K562 (cell line): ENCODE results near the gene CNKSR3. TPM values are rescaled to one million over a fixed set of nuclear protein-coding genes. Genes with fewer than 3 reads are reported as not detected.

Experiments used
- ATAC-seq: fragments of 200-7000 bp; cut with Tn5 transposase; 3 replicates; pipeline ENCODE4 v1.9.1; 2020; ENCODE audit warnings: moderate library complexity
- BruUV-seq: library from RNA; stranded (reverse); fragments of 400-500 nt; replicated peaks from 2 replicates; lab custom pipeline; 2021; lab: Mats Ljungman, UMichigan
- CTCF ChIA-PET: fragments of 300-600 bp; formaldehyde crosslinking; extraction: SDS; loops from one replicate; lab custom pipeline; 2021; ENCODE audit warnings: low intra/inter-chr PET ratio; lab: Yijun Ruan, JAX
- POLR2A ChIA-PET: fragments of 300-600, 350-650 bp; sonication (Branson Sonifier 250); formaldehyde crosslinking; extraction: SDS; loops from one replicate; lab custom pipeline; 2021; ENCODE audit warnings: antibody characterized with exemption, inconsistent platforms; lab: Yijun Ruan, JAX
- DNase-seq, 4 experiments: peaks; one replicate each; pipeline versions ENCODE4 v3.0.0 to v3.0.0-alpha.2; 2011 to 2018; ENCODE audit warnings: low spot score in 3 of 4, mixed read lengths in 3 of 4; ENCODE audit errors: extremely low read depth in 1 of 4
- FAIRE-seq: peaks from 2 replicates; lab custom pipeline; 2011; peaks lifted over from hg19 to GRCh38; lab: Jason Lieb, UNC
- H2AFZ ChIP-seq: 2 replicates; pipeline ENCODE4 v1.6.0; 2011; ENCODE audit warnings: low read depth, low read length, control low read depth, inconsistent platforms
- H3K27ac ChIP-seq: fragments of 200-600 bp; 3 replicates; pipeline ENCODE4 v1.8.0; 2011; ENCODE audit warnings: low read depth, mild to moderate bottlenecking, control low read depth, inconsistent platforms, low read length, moderate library complexity, mixed read lengths; ENCODE audit errors: extremely low read depth
- H3K27me3 ChIP-seq, 2 experiments: fragments of 300-600 bp in 1 of 2; 2 replicates in 1 of 2; 3 replicates in 1 of 2; pipeline versions ENCODE4 v1.6.0 to v1.8.0; 2011; ENCODE audit warnings: inconsistent platforms in 2 of 2, low read length in 2 of 2, mild to moderate bottlenecking in 1 of 2, mixed read lengths in 1 of 2, moderate library complexity in 1 of 2; ENCODE audit not compliant: control insufficient read depth in 2 of 2, insufficient read depth in 2 of 2
- H3K36me3 ChIP-seq: fragments of 300-600 bp; 3 replicates; pipeline ENCODE4 v1.8.0; 2011; ENCODE audit warnings: mild to moderate bottlenecking, low read length, inconsistent platforms; ENCODE audit not compliant: control insufficient read depth, insufficient read depth
- H3K4me1 ChIP-seq, 2 experiments: fragments of 200-600 bp in 1 of 2; replicated peaks in 1 of 2; 2 replicates in 1 of 2; 3 replicates in 1 of 2; pipeline versions ENCODE4 v1.5.1 to v1.8.0; 2011; ENCODE audit warnings: inconsistent platforms in 2 of 2, low read length in 2 of 2, mild to moderate bottlenecking in 1 of 2, mixed read lengths in 1 of 2, moderate library complexity in 1 of 2; ENCODE audit not compliant: control insufficient read depth in 2 of 2, insufficient read depth in 2 of 2
- H3K4me2 ChIP-seq: 2 replicates; pipeline ENCODE4 v1.6.1; 2011; ENCODE audit warnings: low read length, control low read depth, inconsistent platforms, mixed read lengths; ENCODE audit not compliant: insufficient read depth
- H3K4me3 ChIP-seq: fragments of 200-600 bp; sonication (generic), shearing (Covaris generic); 2 replicates; pipeline ENCODE4 v1.5.1; 2016; ENCODE audit warnings: control low read depth, inconsistent platforms
- H3K79me2 ChIP-seq: fragments of 200-600 bp; 3 replicates; pipeline ENCODE4 v1.8.0; 2011; ENCODE audit warnings: low read length, inconsistent platforms; ENCODE audit not compliant: control insufficient read depth, insufficient read depth
- H3K9ac ChIP-seq, 2 experiments: 2 replicates each; pipeline versions ENCODE4 v1.6.0 to v1.6.1; 2011; ENCODE audit warnings: low read depth in 2 of 2, low read length in 2 of 2, control low read depth in 1 of 2, inconsistent platforms in 1 of 2, mild to moderate bottlenecking in 1 of 2, mixed read lengths in 1 of 2; ENCODE audit not compliant: insufficient read depth in 1 of 2
- H3K9me1 ChIP-seq: one replicate; pipeline ENCODE4 v1.6.0; 2011; ENCODE audit warnings: inconsistent platforms, mild to moderate bottlenecking, low read length, moderate library complexity; ENCODE audit not compliant: control insufficient read depth, insufficient read depth
- H3K9me3 ChIP-seq: replicated peaks from 2 replicates; pipeline ENCODE4 v1.5.1; 2011; ENCODE audit warnings: low read depth, low read length, inconsistent platforms; ENCODE audit not compliant: control insufficient read depth, insufficient read depth
- H4K20me1 ChIP-seq: replicated peaks from 2 replicates; pipeline ENCODE4 v1.6.1; 2011; ENCODE audit warnings: low read length, inconsistent platforms, mixed read lengths; ENCODE audit not compliant: control insufficient read depth, insufficient read depth
- EWSR1 ChIP-seq: fragments of 450-650 bp; IDR thresholded peaks from 2 replicates; pipeline ENCODE4 v1.6.1; 2018; ENCODE audit warnings: borderline replicate concordance, mild to moderate bottlenecking, low read depth, moderate library complexity; ENCODE audit not compliant: partially characterized antibody
- HDAC3 ChIP-seq: fragments of 450-650 bp; IDR thresholded peaks from 2 replicates; pipeline ENCODE4 v1.6.1; 2018; ENCODE audit warnings: borderline replicate concordance, mild to moderate bottlenecking, moderate library complexity; ENCODE audit not compliant: partially characterized antibody
- RBM25 ChIP-seq: fragments of 200-400 bp; formaldehyde crosslinking; IDR thresholded peaks from 2 replicates; pipeline ENCODE4 v1.6.1; 2018; ENCODE audit warnings: low read length, low read depth, moderate library complexity; ENCODE audit not compliant: severe bottlenecking
- SIN3A ChIP-seq, 2 experiments: fragments of 150-350 bp in 1 of 2; IDR thresholded peaks; 2 replicates each; pipeline ENCODE4 v1.6.1; 2011 to 2016; ENCODE audit warnings: borderline replicate concordance in 2 of 2, low read depth in 2 of 2, low read length in 2 of 2, mild to moderate bottlenecking in 2 of 2, moderate library complexity in 2 of 2; ENCODE audit not compliant: control insufficient read depth in 1 of 2
- TEAD1 ChIP-seq, 2 experiments: fragments of 450-650 bp in 1 of 2; sonication (generic) in 1 of 2; formaldehyde crosslinking; IDR thresholded peaks; 2 replicates each; pipeline versions ENCODE4 v1.4.0 to v1.8.0; 2020 to 2022; ENCODE audit warnings: mild to moderate bottlenecking in 2 of 2, missing genetic modification reagents in 1 of 2
- TFAM ChIP-seq: fragments of 250-450 bp; sonication (Bioruptor Pico); conservative IDR thresholded peaks from 2 replicates; pipeline ENCODE4 v1.5.0; 2021; ENCODE audit warnings: mild to moderate bottlenecking, moderate library complexity
- ZNF217 ChIP-seq: sonication (generic); formaldehyde crosslinking; IDR thresholded peaks from 2 replicates; pipeline ENCODE4 v1.8.0; 2022; ENCODE audit warnings: mild to moderate bottlenecking, missing genetic modification reagents
- ZNF717 ChIP-seq: fragments of 250-450 bp; sonication (Bioruptor Pico); IDR thresholded peaks from 2 replicates; pipeline ENCODE4 v1.5.0; 2021
- WGBS: fragments of 100-300 bp; shearing (Covaris generic); methylation state at CpG from one replicate; pipeline ENCODE4 v1.1.6; 2016; ENCODE audit warnings: low coverage, mixed read lengths; ENCODE audit not compliant: insufficient coverage; ENCODE audit errors: missing lambda C conversion rate; 5-methylcytosine and 5-hydroxymethylcytosine counted together
- in situ Hi-C: fragments of 300-500 bp; cut with MboI; formaldehyde crosslinking; loops from 4 replicates; pipeline ENCODE4 v1.15.0; 2018; ENCODE audit warnings: inconsistent platforms, mixed read lengths
- intact Hi-C: fragments of 100-400 bp; cut with micrococcal nuclease; formaldehyde crosslinking; loops from 2 replicates; pipeline ENCODE4 v1.14.2; 2022
- polyA plus RNA-seq, 8 experiments: library from polyadenylated mRNA; depleted of rRNA in 4 of 8; stranded (reverse) in 5 of 8; unstranded in 3 of 8; fragments of >200 nt; fragmentation: Nextera tagmentation in 2 of 8; fragmentation: Illumina TruSeq in 1 of 8; extraction: Ambion mirVana in 2 of 8; extraction: Trizol in 1 of 8; gene quantifications; 2 replicates each; pipeline versions ENCODE4 v1.2.1 to v1.2.3, GENCODE V29; 2011 to 2014; ENCODE audit warnings: inconsistent platforms in 1 of 8, missing spikeins in 1 of 8
- total RNA-seq, 7 experiments: library from RNA; depleted of rRNA in 6 of 7; stranded (reverse); fragments of >200 nt in 6 of 7; fragmentation: Illumina TruSeq in 2 of 7; extraction: Trizol in 2 of 7; gene quantifications; 2 replicates each; pipeline versions ENCODE4 v1.2.1 to v1.2.3, GENCODE V29; 2011 to 2021; ENCODE audit warnings: low replicate concordance in 1 of 7
- TF ChIP-seq, protein P1 (sequence below): sonication (generic); formaldehyde crosslinking; IDR thresholded peaks from 2 replicates; pipeline ENCODE4 v1.8.0; 2022; ENCODE audit warnings: mild to moderate bottlenecking, missing genetic modification reagents
- TF ChIP-seq, protein P2 (sequence below): fragments of 250-450 bp; sonication (Bioruptor Pico); IDR thresholded peaks from 2 replicates; pipeline ENCODE4 v1.8.0; 2021; ENCODE audit warnings: moderate library complexity, mild to moderate bottlenecking, inconsistent platforms
- TF ChIP-seq, protein P3 (sequence below): sonication (generic); formaldehyde crosslinking; IDR thresholded peaks from 2 replicates; pipeline ENCODE4 v1.8.1; 2023; ENCODE audit warnings: missing genetic modification reagents, mild to moderate bottlenecking, borderline replicate concordance

The CNKSR3 gene
- total and polyA plus RNA-seq, 9 of the 15 experiments (the other 6 are each of a cell fraction or from before 2014, with no cell fraction given): 4.5 to 29.6 (median 9.5) TPM

DNA sequence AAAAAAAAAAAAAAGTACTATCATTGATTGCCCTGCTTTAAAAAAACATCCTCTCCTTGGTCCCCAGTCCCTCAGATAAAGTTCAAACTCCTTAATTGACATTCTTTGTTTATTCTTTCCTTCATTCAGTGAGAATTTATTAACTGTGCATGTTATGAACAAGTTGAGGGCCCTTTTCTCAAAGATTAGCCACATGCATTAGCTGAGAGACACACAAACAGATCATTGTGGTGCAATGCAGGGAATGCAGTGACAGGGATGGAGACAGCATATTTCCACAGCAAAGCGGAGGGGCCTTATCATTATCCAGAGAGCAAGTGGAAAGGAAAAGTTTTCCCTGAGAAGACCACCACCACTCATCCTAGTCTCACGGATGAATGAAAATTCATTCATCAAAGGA, 132.0 kb downstream of the CNKSR3 start:
- intact Hi-C loops: loop anchor here (10.0 kb wide), 1 partner anchor 1354 kb away; no protein-coding TSS in a partner anchor
- BruUV-seq: no TSS peak
- peak; percentile 42 for FAIRE-seq
- no peak for TF ChIP-seq TFAM (CRISPR knock-in tag)
- TF ChIP-seq, protein P1, sequence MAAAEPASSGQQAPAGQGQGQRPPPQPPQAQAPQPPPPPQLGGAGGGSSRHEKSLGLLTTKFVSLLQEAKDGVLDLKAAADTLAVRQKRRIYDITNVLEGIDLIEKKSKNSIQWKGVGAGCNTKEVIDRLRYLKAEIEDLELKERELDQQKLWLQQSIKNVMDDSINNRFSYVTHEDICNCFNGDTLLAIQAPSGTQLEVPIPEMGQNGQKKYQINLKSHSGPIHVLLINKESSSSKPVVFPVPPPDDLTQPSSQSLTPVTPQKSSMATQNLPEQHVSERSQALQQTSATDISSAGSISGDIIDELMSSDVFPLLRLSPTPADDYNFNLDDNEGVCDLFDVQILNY (CRISPR knock-in tag): no peak
- no peak for TF ChIP-seq HDAC3
- no peak for TF ChIP-seq SIN3A (IDR thresholded peaks at IDR 0.05; ENCODE audit: borderline replicate concordance in 2 of 2, control insufficient read depth in 1 of 2, low read depth in 2 of 2, low read length in 2 of 2)
- no peak for TF ChIP-seq TEAD1 (CRISPR knock-in tag; IDR thresholded peaks at IDR 0.05)
- TF ChIP-seq ZNF217: no peak
- TF ChIP-seq, protein P2, sequence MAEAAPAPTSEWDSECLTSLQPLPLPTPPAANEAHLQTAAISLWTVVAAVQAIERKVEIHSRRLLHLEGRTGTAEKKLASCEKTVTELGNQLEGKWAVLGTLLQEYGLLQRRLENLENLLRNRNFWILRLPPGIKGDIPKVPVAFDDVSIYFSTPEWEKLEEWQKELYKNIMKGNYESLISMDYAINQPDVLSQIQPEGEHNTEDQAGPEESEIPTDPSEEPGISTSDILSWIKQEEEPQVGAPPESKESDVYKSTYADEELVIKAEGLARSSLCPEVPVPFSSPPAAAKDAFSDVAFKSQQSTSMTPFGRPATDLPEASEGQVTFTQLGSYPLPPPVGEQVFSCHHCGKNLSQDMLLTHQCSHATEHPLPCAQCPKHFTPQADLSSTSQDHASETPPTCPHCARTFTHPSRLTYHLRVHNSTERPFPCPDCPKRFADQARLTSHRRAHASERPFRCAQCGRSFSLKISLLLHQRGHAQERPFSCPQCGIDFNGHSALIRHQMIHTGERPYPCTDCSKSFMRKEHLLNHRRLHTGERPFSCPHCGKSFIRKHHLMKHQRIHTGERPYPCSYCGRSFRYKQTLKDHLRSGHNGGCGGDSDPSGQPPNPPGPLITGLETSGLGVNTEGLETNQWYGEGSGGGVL: no peak
- TF ChIP-seq ZNF717 (CRISPR knock-in tag): no peak
- TF ChIP-seq RBM25: no peak
- TF ChIP-seq, protein P3, sequence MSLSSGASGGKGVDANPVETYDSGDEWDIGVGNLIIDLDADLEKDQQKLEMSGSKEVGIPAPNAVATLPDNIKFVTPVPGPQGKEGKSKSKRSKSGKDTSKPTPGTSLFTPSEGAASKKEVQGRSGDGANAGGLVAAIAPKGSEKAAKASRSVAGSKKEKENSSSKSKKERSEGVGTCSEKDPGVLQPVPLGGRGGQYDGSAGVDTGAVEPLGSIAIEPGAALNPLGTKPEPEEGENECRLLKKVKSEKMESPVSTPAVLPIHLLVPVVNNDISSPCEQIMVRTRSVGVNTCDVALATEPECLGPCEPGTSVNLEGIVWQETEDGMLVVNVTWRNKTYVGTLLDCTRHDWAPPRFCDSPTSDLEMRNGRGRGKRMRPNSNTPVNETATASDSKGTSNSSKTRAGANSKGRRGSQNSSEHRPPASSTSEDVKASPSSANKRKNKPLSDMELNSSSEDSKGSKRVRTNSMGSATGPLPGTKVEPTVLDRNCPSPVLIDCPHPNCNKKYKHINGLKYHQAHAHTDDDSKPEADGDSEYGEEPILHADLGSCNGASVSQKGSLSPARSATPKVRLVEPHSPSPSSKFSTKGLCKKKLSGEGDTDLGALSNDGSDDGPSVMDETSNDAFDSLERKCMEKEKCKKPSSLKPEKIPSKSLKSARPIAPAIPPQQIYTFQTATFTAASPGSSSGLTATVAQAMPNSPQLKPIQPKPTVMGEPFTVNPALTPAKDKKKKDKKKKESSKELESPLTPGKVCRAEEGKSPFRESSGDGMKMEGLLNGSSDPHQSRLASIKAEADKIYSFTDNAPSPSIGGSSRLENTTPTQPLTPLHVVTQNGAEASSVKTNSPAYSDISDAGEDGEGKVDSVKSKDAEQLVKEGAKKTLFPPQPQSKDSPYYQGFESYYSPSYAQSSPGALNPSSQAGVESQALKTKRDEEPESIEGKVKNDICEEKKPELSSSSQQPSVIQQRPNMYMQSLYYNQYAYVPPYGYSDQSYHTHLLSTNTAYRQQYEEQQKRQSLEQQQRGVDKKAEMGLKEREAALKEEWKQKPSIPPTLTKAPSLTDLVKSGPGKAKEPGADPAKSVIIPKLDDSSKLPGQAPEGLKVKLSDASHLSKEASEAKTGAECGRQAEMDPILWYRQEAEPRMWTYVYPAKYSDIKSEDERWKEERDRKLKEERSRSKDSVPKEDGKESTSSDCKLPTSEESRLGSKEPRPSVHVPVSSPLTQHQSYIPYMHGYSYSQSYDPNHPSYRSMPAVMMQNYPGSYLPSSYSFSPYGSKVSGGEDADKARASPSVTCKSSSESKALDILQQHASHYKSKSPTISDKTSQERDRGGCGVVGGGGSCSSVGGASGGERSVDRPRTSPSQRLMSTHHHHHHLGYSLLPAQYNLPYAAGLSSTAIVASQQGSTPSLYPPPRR: no peak
- no peak for TF ChIP-seq EWSR1

More for the DNA sequence above, 132.0 kb downstream of the CNKSR3 start:
- in situ Hi-C loops: no loop called here
- H3K4me2 ChIP-seq: no peak overlapping the region
- peaks cover 0 to 5% of the 10 kb centered on the region in 2 experiments; a peak in 2 of 5 replicates for H3K4me1 ChIP-seq
- no peaks in the 10 kb centered on the region for H3K9me3 ChIP-seq
- ATAC-seq: no peak
- H3K36me3 ChIP-seq: no peaks in the 10 kb centered on the region
- H4K20me1 ChIP-seq: 0 out of 2 replicates have a peak, but pooled peaks cover 3% of the 10 kb centered on the region
- no peaks in the 10 kb centered on the region for H3K79me2 ChIP-seq
- no peak overlapping the region for H3K9ac ChIP-seq
- H3K9me1 ChIP-seq: no peaks in the 10 kb centered on the region
- no peak for DNase-seq
- H3K4me3 ChIP-seq: no peak overlapping the region
- no peak overlapping the region for H2AFZ ChIP-seq
- POLR2A ChIA-PET: no interaction called here
- no peak overlapping the region for H3K27ac ChIP-seq
- peaks cover 4 to 6% of the 10 kb centered on the region in 2 experiments; a peak in 4 of 5 replicates for H3K27me3 ChIP-seq
- CTCF ChIA-PET: no interaction called here
- WGBS: 35% methylated on average over 2 of the region's 2 CpGs
